Astrocyte of the spinal cord (primary cell): ENCODE measurements around the gene FYB1.
A peak's percentile ranks its signal among the peaks of the same experiment; 100 is the strongest.

Experiments used
- DNase-seq: peaks from one replicate; pipeline ENCODE4 v3.0.0; 2011; ENCODE audit warnings: low read depth, low spot score
- H3K4me3 ChIP-seq: 2 replicates; pipeline ENCODE4 v1.5.1; 2011; ENCODE audit warnings: low read depth, mild to moderate bottlenecking, low read length, moderate library complexity
- CTCF ChIP-seq: IDR thresholded peaks from 2 replicates; pipeline ENCODE4 v1.5.1; 2012; ENCODE audit warnings: low read depth, mild to moderate bottlenecking, low read length, inconsistent platforms
- in situ Hi-C: cut with HindIII; loops from 2 replicates; pipeline ENCODE4 v1.10.0; 2017; ENCODE audit warnings: low sequenced_read_pairs

Gene FYB1

GRCh38 chr5:39157701-39158100 lies 61.7 kb downstream of the FYB1 start:
- no peak for DNase-seq
- in situ Hi-C loops = no loop called here
- no peak overlapping the region for H3K4me3 ChIP-seq
- no peak for TF ChIP-seq CTCF

- H3K4me3 ChIP-seq = no peak overlapping the region
- DNase-seq = no peak
- in situ Hi-C loops = no loop called here
These were observed 63.3 kb downstream of the FYB1 start for GRCh38 chr5:39156082-39156481.

GRCh38 chr5:39151745-39152144 lies 67.6 kb downstream of the FYB1 start:
- H3K4me3 ChIP-seq = no peak overlapping the region

More at GRCh38 chr5:39156082-39156481, 63.3 kb downstream of the FYB1 start:
- TF ChIP-seq CTCF = no peak

GRCh38 chr5:39149966-39150365 lies 69.4 kb downstream of the FYB1 start:
- no peak for TF ChIP-seq CTCF
- H3K4me3 ChIP-seq = no peak overlapping the region
- no peak for DNase-seq
- in situ Hi-C loops = no loop called here

More at GRCh38 chr5:39151745-39152144, 67.6 kb downstream of the FYB1 start:
- DNase-seq = no peak
- TF ChIP-seq CTCF = no peak
- in situ Hi-C loops = no loop called here

GRCh38 chr5:39148983-39149534 lies 70.3 kb downstream of the FYB1 start:
- TF ChIP-seq CTCF = peak; percentile 28
- in situ Hi-C loops = no loop called here
- H3K4me3 ChIP-seq = no peak overlapping the region
- DNase-seq = no peak

GRCh38 chr5:39146831-39147540 lies 72.4 kb downstream of the FYB1 start:
- TF ChIP-seq CTCF = no peak
- in situ Hi-C loops = no loop called here
- DNase-seq = no peak

More at GRCh38 chr5:39146831-39147540, 72.4 kb downstream of the FYB1 start:
- no peak overlapping the region for H3K4me3 ChIP-seq
